Activated effector memory CD4-positive, alpha-beta T cell treated with Interleukin-2 at 50 U/mL for 16 hours (primary cell): ENCODE measurements around the gene COPG2.

ENCODE experiments used
- DNase-seq: peaks from one replicate; pipeline ENCODE4 v3.0.0-alpha.2; 2020

COPG2 gene

GRCh38 chr7:130491841-130492522, 176.6 kb downstream of the COPG2 start, which contains the start of gene MEST:
Gene MEST (plus strand): TSS chr7:130492085. CDS start chr7:130492314, 229 bp downstream.
- DNase-seq, result no peak

GRCh38 chr7:130490888-130491804, 177.4 kb downstream of the COPG2 start:
- no peak for DNase-seq

- DNase-seq, result no peak
Observed at GRCh38 chr7:130490311-130490791, 178.2 kb downstream of the COPG2 start.

GRCh38 chr7:130489140-130489983, 179.2 kb downstream of the COPG2 start:
- DNase-seq, result no peak

- no peak for DNase-seq
Observed at GRCh38 chr7:130488392-130489139, 180.0 kb downstream of the COPG2 start.

GRCh38 chr7:130486954-130487436, 181.6 kb downstream of the COPG2 start:
- no peak for DNase-seq

GRCh38 chr7:130486114-130486953, 182.2 kb downstream of the COPG2 start:
- DNase-seq, result peak; percentile 23

- no peak for DNase-seq
Observed at GRCh38 chr7:130485734-130486113, 182.8 kb downstream of the COPG2 start.

GRCh38 chr7:130483031-130483430, 185.5 kb downstream of the COPG2 start:
- no peak for DNase-seq

GRCh38 chr7:130481898-130482297, 186.7 kb downstream of the COPG2 start:
- no peak for DNase-seq

- no peak for DNase-seq
Observed at GRCh38 chr7:130479716-130480400, 188.7 kb downstream of the COPG2 start.

- DNase-seq, result no peak
Observed at GRCh38 chr7:130478991-130479390, 189.6 kb downstream of the COPG2 start.

GRCh38 chr7:130476297-130477150, 192.0 kb downstream of the COPG2 start:
- no peak for DNase-seq

GRCh38 chr7:130475776-130476175, 192.8 kb downstream of the COPG2 start:
- no peak for DNase-seq

GRCh38 chr7:130473876-130474275, 194.7 kb downstream of the COPG2 start:
- DNase-seq, result no peak

GRCh38 chr7:130473289-130473688, 195.3 kb downstream of the COPG2 start:
- DNase-seq, result no peak

- no peak for DNase-seq
Observed at GRCh38 chr7:130471974-130472373, 196.6 kb downstream of the COPG2 start.

GRCh38 chr7:130468612-130469011, 199.9 kb downstream of the COPG2 start:
- DNase-seq, result no peak
